K562 (cell line): ENCODE measurements around the gene HDAC9. TPM values are rescaled to one million over a fixed set of nuclear protein-coding genes. Genes with fewer than 3 reads are reported as not detected.

ENCODE experiments used
- CREM ChIP-seq: IDR thresholded peaks from 2 replicates; pipeline ENCODE4 v1.6.1; 2014; ENCODE audit warnings: antibody characterized with exemption, low read depth
- ETV5 ChIP-seq: sonication (generic); formaldehyde crosslinking; IDR thresholded peaks from 2 replicates; pipeline ENCODE4 v1.4.0; 2020; ENCODE audit warnings: low read depth, mild to moderate bottlenecking, missing genetic modification reagents
- IRF2 ChIP-seq: sonication (generic); formaldehyde crosslinking; IDR thresholded peaks from 2 replicates; pipeline ENCODE4 v1.8.1; 2022; ENCODE audit warnings: mild to moderate bottlenecking, missing genetic modification reagents
- SP1 ChIP-seq: sonication (generic); formaldehyde crosslinking; IDR thresholded peaks from 2 replicates; pipeline ENCODE4 v1.8.1; 2022; ENCODE audit warnings: mild to moderate bottlenecking, missing genetic modification reagents
- polyA plus RNA-seq, 8 experiments: library from polyadenylated mRNA; depleted of rRNA in 4 of 8; stranded (reverse) in 5 of 8; unstranded in 3 of 8; fragments of >200 nt; fragmentation: Nextera tagmentation in 2 of 8; fragmentation: Illumina TruSeq in 1 of 8; extraction: Ambion mirVana in 2 of 8; extraction: Trizol in 1 of 8; gene quantifications; 2 replicates each; pipeline versions ENCODE4 v1.2.1 to v1.2.3, GENCODE V29; 2011 to 2014; ENCODE audit warnings: inconsistent platforms in 1 of 8, missing spikeins in 1 of 8
- total RNA-seq, 7 experiments: library from RNA; depleted of rRNA in 6 of 7; stranded (reverse); fragments of >200 nt in 6 of 7; fragmentation: Illumina TruSeq in 2 of 7; extraction: Trizol in 2 of 7; gene quantifications; 2 replicates each; pipeline versions ENCODE4 v1.2.1 to v1.2.3, GENCODE V29; 2011 to 2021; ENCODE audit warnings: low replicate concordance in 1 of 7
- TF ChIP-seq, protein P1 (sequence below), 2 experiments: fragments of 450-650 bp in 1 of 2; sonication (generic) in 1 of 2; formaldehyde crosslinking in 1 of 2; IDR thresholded peaks; 2 replicates each; pipeline versions ENCODE4 v1.7.1 to v1.9.0; 2016 to 2022; ENCODE audit warnings: inconsistent platforms in 1 of 2, mild to moderate bottlenecking in 1 of 2, missing genetic modification reagents in 1 of 2
- TF ChIP-seq, protein P2 (sequence below): fragments of 450-650 bp; conservative IDR thresholded peaks from 2 replicates; pipeline ENCODE4 v1.6.1; 2016; ENCODE audit warnings: missing genetic modification characterization, low read depth, mild to moderate bottlenecking, control low read depth, missing compliant biosample characterization
- TF ChIP-seq, protein P3 (sequence below): fragments of 250-450 bp; sonication (Bioruptor Pico); IDR thresholded peaks from 2 replicates; pipeline ENCODE4 v1.5.0; 2021; ENCODE audit warnings: mild to moderate bottlenecking, borderline replicate concordance
- TF ChIP-seq, protein P4 (sequence below): IDR thresholded peaks from 2 replicates; pipeline ENCODE4 v1.6.1; 2014; ENCODE audit warnings: antibody characterized with exemption
- TF ChIP-seq, protein P5 (sequence below): sonication (generic); formaldehyde crosslinking; IDR thresholded peaks from 2 replicates; pipeline ENCODE4 v1.4.0; 2020; ENCODE audit warnings: mild to moderate bottlenecking, missing genetic modification reagents

HDAC9 gene
- total and polyA plus RNA-seq, 9 of the 15 experiments (the other 6 are each of a cell fraction or from before 2014, with no cell fraction given) = 0.08 to 0.91 (median 0.33) TPM

DNA sequence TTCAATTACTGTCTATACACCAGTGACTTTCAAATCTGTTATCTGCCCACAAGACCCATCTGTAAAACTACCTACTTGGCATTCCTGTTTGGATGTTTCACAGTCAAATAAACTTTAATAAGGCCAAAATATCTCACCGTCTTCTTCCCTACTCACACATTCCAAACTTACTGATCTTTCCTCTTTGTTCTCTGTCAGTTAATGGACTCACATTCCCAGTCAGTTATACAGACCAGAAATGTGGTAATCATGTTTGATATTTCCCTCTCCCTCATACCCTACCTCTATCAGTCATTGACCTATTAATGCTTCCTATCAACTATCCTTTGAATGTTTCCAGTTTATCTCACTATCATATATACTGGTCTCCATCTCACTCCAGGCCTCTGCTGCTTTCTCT lies 28.5 kb upstream of the HDAC9 start (continued):
- TF ChIP-seq, protein P1, sequence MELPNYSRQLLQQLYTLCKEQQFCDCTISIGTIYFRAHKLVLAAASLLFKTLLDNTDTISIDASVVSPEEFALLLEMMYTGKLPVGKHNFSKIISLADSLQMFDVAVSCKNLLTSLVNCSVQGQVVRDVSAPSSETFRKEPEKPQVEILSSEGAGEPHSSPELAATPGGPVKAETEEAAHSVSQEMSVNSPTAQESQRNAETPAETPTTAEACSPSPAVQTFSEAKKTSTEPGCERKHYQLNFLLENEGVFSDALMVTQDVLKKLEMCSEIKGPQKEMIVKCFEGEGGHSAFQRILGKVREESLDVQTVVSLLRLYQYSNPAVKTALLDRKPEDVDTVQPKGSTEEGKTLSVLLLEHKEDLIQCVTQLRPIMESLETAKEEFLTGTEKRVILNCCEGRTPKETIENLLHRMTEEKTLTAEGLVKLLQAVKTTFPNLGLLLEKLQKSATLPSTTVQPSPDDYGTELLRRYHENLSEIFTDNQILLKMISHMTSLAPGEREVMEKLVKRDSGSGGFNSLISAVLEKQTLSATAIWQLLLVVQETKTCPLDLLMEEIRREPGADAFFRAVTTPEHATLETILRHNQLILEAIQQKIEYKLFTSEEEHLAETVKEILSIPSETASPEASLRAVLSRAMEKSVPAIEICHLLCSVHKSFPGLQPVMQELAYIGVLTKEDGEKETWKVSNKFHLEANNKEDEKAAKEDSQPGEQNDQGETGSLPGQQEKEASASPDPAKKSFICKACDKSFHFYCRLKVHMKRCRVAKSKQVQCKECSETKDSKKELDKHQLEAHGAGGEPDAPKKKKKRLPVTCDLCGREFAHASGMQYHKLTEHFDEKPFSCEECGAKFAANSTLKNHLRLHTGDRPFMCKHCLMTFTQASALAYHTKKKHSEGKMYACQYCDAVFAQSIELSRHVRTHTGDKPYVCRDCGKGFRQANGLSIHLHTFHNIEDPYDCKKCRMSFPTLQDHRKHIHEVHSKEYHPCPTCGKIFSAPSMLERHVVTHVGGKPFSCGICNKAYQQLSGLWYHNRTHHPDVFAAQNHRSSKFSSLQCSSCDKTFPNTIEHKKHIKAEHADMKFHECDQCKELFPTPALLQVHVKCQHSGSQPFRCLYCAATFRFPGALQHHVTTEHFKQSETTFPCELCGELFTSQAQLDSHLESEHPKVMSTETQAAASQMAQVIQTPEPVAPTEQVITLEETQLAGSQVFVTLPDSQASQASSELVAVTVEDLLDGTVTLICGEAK (IDR thresholded peaks at IDR 0.05) = no peak
- TF ChIP-seq, protein P1 (CRISPR knock-in tag; IDR thresholded peaks at IDR 0.05) = no peak
- TF ChIP-seq IRF2 (CRISPR knock-in tag) (no peak), SP1 (no peak), ETV5 (CRISPR knock-in tag) (no peak), CREM (no peak)
- TF ChIP-seq, protein P2, sequence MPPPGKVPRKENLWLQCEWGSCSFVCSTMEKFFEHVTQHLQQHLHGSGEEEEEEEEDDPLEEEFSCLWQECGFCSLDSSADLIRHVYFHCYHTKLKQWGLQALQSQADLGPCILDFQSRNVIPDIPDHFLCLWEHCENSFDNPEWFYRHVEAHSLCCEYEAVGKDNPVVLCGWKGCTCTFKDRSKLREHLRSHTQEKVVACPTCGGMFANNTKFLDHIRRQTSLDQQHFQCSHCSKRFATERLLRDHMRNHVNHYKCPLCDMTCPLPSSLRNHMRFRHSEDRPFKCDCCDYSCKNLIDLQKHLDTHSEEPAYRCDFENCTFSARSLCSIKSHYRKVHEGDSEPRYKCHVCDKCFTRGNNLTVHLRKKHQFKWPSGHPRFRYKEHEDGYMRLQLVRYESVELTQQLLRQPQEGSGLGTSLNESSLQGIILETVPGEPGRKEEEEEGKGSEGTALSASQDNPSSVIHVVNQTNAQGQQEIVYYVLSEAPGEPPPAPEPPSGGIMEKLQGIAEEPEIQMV (tag) = no peak
- TF ChIP-seq, protein P3, sequence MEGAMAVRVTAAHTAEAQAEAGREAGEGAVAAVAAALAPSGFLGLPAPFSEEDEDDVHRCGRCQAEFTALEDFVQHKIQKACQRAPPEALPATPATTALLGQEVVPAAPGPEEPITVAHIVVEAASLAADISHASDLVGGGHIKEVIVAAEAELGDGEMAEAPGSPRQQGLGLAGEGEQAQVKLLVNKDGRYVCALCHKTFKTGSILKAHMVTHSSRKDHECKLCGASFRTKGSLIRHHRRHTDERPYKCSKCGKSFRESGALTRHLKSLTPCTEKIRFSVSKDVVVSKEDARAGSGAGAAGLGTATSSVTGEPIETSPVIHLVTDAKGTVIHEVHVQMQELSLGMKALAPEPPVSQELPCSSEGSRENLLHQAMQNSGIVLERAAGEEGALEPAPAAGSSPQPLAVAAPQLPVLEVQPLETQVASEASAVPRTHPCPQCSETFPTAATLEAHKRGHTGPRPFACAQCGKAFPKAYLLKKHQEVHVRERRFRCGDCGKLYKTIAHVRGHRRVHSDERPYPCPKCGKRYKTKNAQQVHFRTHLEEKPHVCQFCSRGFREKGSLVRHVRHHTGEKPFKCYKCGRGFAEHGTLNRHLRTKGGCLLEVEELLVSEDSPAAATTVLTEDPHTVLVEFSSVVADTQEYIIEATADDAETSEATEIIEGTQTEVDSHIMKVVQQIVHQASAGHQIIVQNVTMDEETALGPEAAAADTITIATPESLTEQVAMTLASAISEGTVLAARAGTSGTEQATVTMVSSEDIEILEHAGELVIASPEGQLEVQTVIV (CRISPR knock-in tag) = no peak
- TF ChIP-seq, protein P4, sequence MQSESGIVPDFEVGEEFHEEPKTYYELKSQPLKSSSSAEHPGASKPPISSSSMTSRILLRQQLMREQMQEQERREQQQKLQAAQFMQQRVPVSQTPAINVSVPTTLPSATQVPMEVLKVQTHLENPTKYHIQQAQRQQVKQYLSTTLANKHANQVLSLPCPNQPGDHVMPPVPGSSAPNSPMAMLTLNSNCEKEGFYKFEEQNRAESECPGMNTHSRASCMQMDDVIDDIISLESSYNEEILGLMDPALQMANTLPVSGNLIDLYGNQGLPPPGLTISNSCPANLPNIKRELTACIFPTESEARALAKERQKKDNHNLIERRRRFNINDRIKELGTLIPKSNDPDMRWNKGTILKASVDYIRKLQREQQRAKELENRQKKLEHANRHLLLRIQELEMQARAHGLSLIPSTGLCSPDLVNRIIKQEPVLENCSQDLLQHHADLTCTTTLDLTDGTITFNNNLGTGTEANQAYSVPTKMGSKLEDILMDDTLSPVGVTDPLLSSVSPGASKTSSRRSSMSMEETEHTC = no peak
- TF ChIP-seq, protein P5, sequence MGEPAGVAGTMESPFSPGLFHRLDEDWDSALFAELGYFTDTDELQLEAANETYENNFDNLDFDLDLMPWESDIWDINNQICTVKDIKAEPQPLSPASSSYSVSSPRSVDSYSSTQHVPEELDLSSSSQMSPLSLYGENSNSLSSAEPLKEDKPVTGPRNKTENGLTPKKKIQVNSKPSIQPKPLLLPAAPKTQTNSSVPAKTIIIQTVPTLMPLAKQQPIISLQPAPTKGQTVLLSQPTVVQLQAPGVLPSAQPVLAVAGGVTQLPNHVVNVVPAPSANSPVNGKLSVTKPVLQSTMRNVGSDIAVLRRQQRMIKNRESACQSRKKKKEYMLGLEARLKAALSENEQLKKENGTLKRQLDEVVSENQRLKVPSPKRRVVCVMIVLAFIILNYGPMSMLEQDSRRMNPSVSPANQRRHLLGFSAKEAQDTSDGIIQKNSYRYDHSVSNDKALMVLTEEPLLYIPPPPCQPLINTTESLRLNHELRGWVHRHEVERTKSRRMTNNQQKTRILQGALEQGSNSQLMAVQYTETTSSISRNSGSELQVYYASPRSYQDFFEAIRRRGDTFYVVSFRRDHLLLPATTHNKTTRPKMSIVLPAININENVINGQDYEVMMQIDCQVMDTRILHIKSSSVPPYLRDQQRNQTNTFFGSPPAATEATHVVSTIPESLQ (CRISPR knock-in tag) = no peak
